Endothelial cell of umbilical vein (primary cell): Measurements from ENCODE around the gene WDR27. TPM values are rescaled to one million over a fixed set of nuclear protein-coding genes. Genes with fewer than 3 reads are reported as not detected.

Experiments used
- BruUV-seq: library from RNA; stranded (reverse); fragments of 400-500 nt; replicated peaks from 2 replicates; lab custom pipeline; 2021; lab: Mats Ljungman, UMichigan
- CTCF ChIA-PET: fragments of 300-600, 350-600 bp; sonication (Branson Sonifier 250); formaldehyde crosslinking; loops from one replicate; lab custom pipeline; 2021; ENCODE audit warnings: antibody characterized with exemption, inconsistent platforms; lab: Charles Lee
- POLR2A ChIA-PET: fragments of 300-600, 350-600 bp; sonication (Branson Sonifier 250); formaldehyde crosslinking; loops from one replicate; lab custom pipeline; 2021; ENCODE audit warnings: antibody characterized with exemption, inconsistent platforms; lab: Charles Lee
- DNase-seq: peaks from one replicate; pipeline ENCODE4 v3.0.0-alpha.2; 2011; ENCODE audit warnings: low read depth, low spot score
- FAIRE-seq: peaks from 2 replicates; lab custom pipeline; 2011; peaks lifted over from hg19 to GRCh38; lab: Jason Lieb, UNC
- H2AFZ ChIP-seq: 2 replicates; pipeline ENCODE4 v1.6.0; 2012; ENCODE audit warnings: low read depth, low read length, control low read depth, inconsistent platforms
- H3K27ac ChIP-seq: 2 replicates; pipeline ENCODE4 v1.5.1; 2011; ENCODE audit warnings: low read depth, mild to moderate bottlenecking, control low read depth, low read length, moderate library complexity; ENCODE audit not compliant: insufficient read depth
- H3K27me3 ChIP-seq, 2 experiments: 2 replicates each; pipeline versions ENCODE4 v1.6.0 to v1.6.1; 2011; ENCODE audit warnings: low read length in 2 of 2, mixed read lengths in 1 of 2; ENCODE audit not compliant: control insufficient read depth in 2 of 2, insufficient read depth in 2 of 2
- H3K36me3 ChIP-seq, 2 experiments: 2 replicates in 1 of 2; 3 replicates in 1 of 2; pipeline ENCODE4 v1.5.1; 2011; ENCODE audit warnings: low read length in 2 of 2, mild to moderate bottlenecking in 1 of 2, moderate library complexity in 1 of 2; ENCODE audit not compliant: control insufficient read depth in 2 of 2, insufficient read depth in 2 of 2; ENCODE audit errors: extremely low read depth in 1 of 2
- H3K4me1 ChIP-seq: 3 replicates; pipeline ENCODE4 v1.5.1; 2011; ENCODE audit warnings: mild to moderate bottlenecking, low read length; ENCODE audit not compliant: control insufficient read depth, insufficient read depth; ENCODE audit errors: extremely low read depth
- H3K4me2 ChIP-seq: 2 replicates; pipeline ENCODE4 v1.6.1; 2011; ENCODE audit warnings: low read length, control low read depth, mixed read lengths; ENCODE audit not compliant: insufficient read depth
- H3K4me3 ChIP-seq, 3 experiments: fragments of 200-600 bp in 1 of 3; sonication (generic), shearing (Covaris generic) in 1 of 3; replicated peaks in 1 of 3; 2 replicates each; pipeline ENCODE4 v1.5.1; 2011 to 2016; ENCODE audit warnings: control low read depth in 3 of 3, low read length in 3 of 3, mild to moderate bottlenecking in 2 of 3, inconsistent platforms in 1 of 3, low read depth in 1 of 3, moderate library complexity in 1 of 3; ENCODE audit not compliant: insufficient read depth in 1 of 3
- H3K79me2 ChIP-seq: 2 replicates; pipeline ENCODE4 v1.6.0; 2012; ENCODE audit warnings: low read length, inconsistent platforms; ENCODE audit not compliant: control insufficient read depth, insufficient read depth
- H3K9ac ChIP-seq: replicated peaks from 2 replicates; pipeline ENCODE3; 2011; ENCODE audit warnings: low read length, control low read depth; ENCODE audit not compliant: insufficient read depth; ENCODE audit errors: extremely low read depth
- H3K9me1 ChIP-seq: replicated peaks from 3 replicates; pipeline ENCODE4 v1.6.0; 2011; ENCODE audit warnings: mild to moderate bottlenecking, low read length; ENCODE audit not compliant: control insufficient read depth, insufficient read depth; ENCODE audit errors: extremely low read depth
- H3K9me3 ChIP-seq: replicated peaks from 2 replicates; pipeline ENCODE4 v1.5.1; 2012; ENCODE audit warnings: low read length, inconsistent platforms; ENCODE audit not compliant: control insufficient read depth, insufficient read depth
- H4K20me1 ChIP-seq: replicated peaks from 2 replicates; pipeline ENCODE3; 2011; ENCODE audit warnings: mild to moderate bottlenecking, low read length; ENCODE audit not compliant: control insufficient read depth, insufficient read depth; ENCODE audit errors: extremely low read depth
- CTCF ChIP-seq, 2 donors: IDR thresholded peaks; 1 replicate in 1 of 2; 2 replicates in 1 of 2; pipeline ENCODE4 v1.5.1; 2011; ENCODE audit warnings: low read length in 2 of 2, mild to moderate bottlenecking in 2 of 2, moderate library complexity in 2 of 2, control low read depth in 1 of 2, inconsistent platforms in 1 of 2, low read depth in 1 of 2; ENCODE audit not compliant: insufficient read depth in 1 of 2; ENCODE audit errors: extremely low read depth in 1 of 2
- EZH2 ChIP-seq: IDR thresholded peaks from 2 replicates; pipeline ENCODE4 v1.6.1; 2012; ENCODE audit warnings: borderline replicate concordance, low read depth, mild to moderate bottlenecking, moderate library complexity, low read length, inconsistent platforms; ENCODE audit not compliant: severe bottlenecking
- FOS ChIP-seq: IDR thresholded peaks from 2 replicates; pipeline ENCODE4 v1.6.1; 2011; ENCODE audit warnings: mild to moderate bottlenecking, low read length, moderate library complexity, borderline replicate concordance; ENCODE audit not compliant: insufficient read depth
- GATA2 ChIP-seq: IDR thresholded peaks from 2 replicates; pipeline ENCODE4 v1.7.0; 2011; ENCODE audit warnings: low read depth, mild to moderate bottlenecking, moderate library complexity, mixed read lengths, low read length; ENCODE audit not compliant: insufficient read length, insufficient read depth
- JUN ChIP-seq: IDR thresholded peaks from 2 replicates; pipeline ENCODE4 v1.6.1; 2011; ENCODE audit warnings: borderline replicate concordance, low read depth; ENCODE audit not compliant: insufficient read length, insufficient read depth
- MAX ChIP-seq: IDR thresholded peaks from 2 replicates; pipeline ENCODE4 v1.6.1; 2011; ENCODE audit not compliant: insufficient read depth, insufficient read length
- MYC ChIP-seq: IDR thresholded peaks from one replicate; pipeline ENCODE4 v1.6.1; 2011; ENCODE audit warnings: mild to moderate bottlenecking, low read depth, low read length
- POLR2A ChIP-seq: IDR thresholded peaks from 2 replicates; pipeline ENCODE4 v1.6.1; 2012; ENCODE audit warnings: low read depth, mild to moderate bottlenecking, control low read depth, low read length
- POLR2AphosphoS5 ChIP-seq: IDR thresholded peaks from 2 replicates; pipeline ENCODE4 v1.6.1; 2012; ENCODE audit warnings: low read depth, mild to moderate bottlenecking, control low read depth, low read length, moderate library complexity; ENCODE audit not compliant: insufficient read depth
- dilution Hi-C: fragments of 300-500 bp; cut with MboI; formaldehyde crosslinking; loops from one replicate; pipeline ENCODE4 v1.15.0; 2019; ENCODE audit warnings: low sequenced_read_pairs; ENCODE audit not compliant: extremely low pct_ligation_motif_present
- intact Hi-C: fragments of 100-400 bp; cut with micrococcal nuclease; formaldehyde crosslinking; loops from one replicate; pipeline ENCODE4 v1.10.0; 2022
- polyA plus RNA-seq, 4 experiments: library from polyadenylated mRNA; depleted of rRNA in 3 of 4; stranded (reverse) in 3 of 4; unstranded in 1 of 4; fragments of >200 nt; gene quantifications; 2 replicates each; pipeline versions ENCODE4 v1.2.1 to v1.2.3, GENCODE V29; 2011 to 2012; ENCODE audit warnings: missing spikeins in 1 of 4
- total RNA-seq: library from RNA; stranded (reverse); gene quantifications from 2 replicates; pipeline ENCODE4 v1.2.3, GENCODE V29; 2021

WDR27 gene
- total and polyA plus RNA-seq, 2 donors (not counting 3 experiments of a cell fraction or from before 2014, with no cell fraction given), result 60.1 to 69.7 TPM

- H3K4me1 ChIP-seq, result no peaks in the 10 kb centered on the region
- intact Hi-C loops, result no loop called here
- H3K27ac ChIP-seq, result no peak overlapping the region
- no peak overlapping the region for H3K9ac ChIP-seq
- POLR2A ChIA-PET, result no interaction called here
- no peaks in the 10 kb centered on the region for H3K79me2 ChIP-seq
- CTCF ChIA-PET, result no interaction called here
- no TSS peak for BruUV-seq
- FAIRE-seq, result no peak
- dilution Hi-C loops, result no loop called here
- H3K9me3 ChIP-seq, result no peaks in the 10 kb centered on the region
- no peaks in the 10 kb centered on the region for H3K9me1 ChIP-seq
- no peak overlapping the region for H2AFZ ChIP-seq
- no peaks in the 10 kb centered on the region for H3K27me3 ChIP-seq
- no peak overlapping the region for H3K4me2 ChIP-seq
- H3K36me3 ChIP-seq, result no peaks in the 10 kb centered on the region
- TF ChIP-seq JUN (no peak), EZH2 (no peak), MYC (no peak), POLR2A (no peak), CTCF (IDR thresholded peaks at IDR 0.05; ENCODE audit: extremely low read depth in 1 of 2, insufficient read depth in 1 of 2, low read depth in 1 of 2, low read length in 2 of 2) (no peak), FOS (no peak), GATA2 (no peak), POLR2AphosphoS5 (no peak), MAX (no peak)
- no peaks in the 10 kb centered on the region for H4K20me1 ChIP-seq
- H3K4me3 ChIP-seq, result no peak overlapping the region
- DNase-seq, result no peak
Measured at GRCh38 chr6:169533301-169534038, 168.4 kb downstream of the WDR27 start.
